Renal cortical epithelial cell (primary cell): ENCODE data around the gene RWDD1. TPM values are rescaled to one million over a fixed set of nuclear protein-coding genes. Genes with fewer than 3 reads are reported as not detected.

Experiments used
- DNase-seq: peaks from one replicate; pipeline ENCODE4 v3.0.0-alpha.2; 2011; ENCODE audit warnings: low read depth
- total RNA-seq: library from RNA; depleted of rRNA; stranded (reverse); fragments of >200 nt; gene quantifications from 2 replicates; pipeline ENCODE4 v1.2.3, GENCODE V29; 2014

RWDD1 gene
- 23.4 and 26.2 TPM in 2 replicates for total RNA-seq

- peak; percentile 96 for DNase-seq
These were observed at the start of gene RWDD1 for GRCh38 chr6:116570856-116571682. Gene RWDD1, plus strand, starts transcription at chr6:116571504. Its CDS starts 79 bp downstream, at chr6:116571583.

GRCh38 chr6:116522896-116523295, 48.4 kb upstream of the RWDD1 start:
- no peak for DNase-seq

- DNase-seq = no peak
These were observed 47.1 kb upstream of the RWDD1 start for GRCh38 chr6:116524236-116524635.

GRCh38 chr6:116528133-116528532, 43.2 kb upstream of the RWDD1 start:
- no peak for DNase-seq

GRCh38 chr6:116528780-116529179, 42.5 kb upstream of the RWDD1 start:
- DNase-seq = no peak

- DNase-seq = no peak
These were observed 41.6 kb upstream of the RWDD1 start for GRCh38 chr6:116529466-116530290.

GRCh38 chr6:116530436-116530835, 40.9 kb upstream of the RWDD1 start:
- DNase-seq = peak; percentile 61

- DNase-seq = peak; percentile 77
These were observed 39.4 kb upstream of the RWDD1 start for GRCh38 chr6:116531675-116532570.

- DNase-seq = no peak
These were observed 37.9 kb upstream of the RWDD1 start for GRCh38 chr6:116533233-116533957.

- no peak for DNase-seq
These were observed 36.2 kb upstream of the RWDD1 start for GRCh38 chr6:116535109-116535508.

- peak; percentile 76 for DNase-seq
These were observed 35.1 kb upstream of the RWDD1 start for GRCh38 chr6:116536216-116536621.

GRCh38 chr6:116542426-116542825, 28.9 kb upstream of the RWDD1 start:
- no peak for DNase-seq

- no peak for DNase-seq
These were observed 28.2 kb upstream of the RWDD1 start for GRCh38 chr6:116543149-116543548.

- no peak for DNase-seq
These were observed 25.7 kb upstream of the RWDD1 start, which contains the start of gene TRAPPC3L for GRCh38 chr6:116545651-116546050. Gene TRAPPC3L, minus strand, starts transcription at chr6:116545684. Its CDS starts 170 bp downstream, at chr6:116545514.

GRCh38 chr6:116547358-116547757, 23.9 kb upstream of the RWDD1 start:
- no peak for DNase-seq

- DNase-seq = no peak
These were observed 20.5 kb upstream of the RWDD1 start for GRCh38 chr6:116550796-116551195.

GRCh38 chr6:116553451-116553850, 17.9 kb upstream of the RWDD1 start, which contains the start of gene CALHM4:
Gene CALHM4, plus strand, starts transcription at chr6:116553751. Its CDS starts 43 bp downstream, at chr6:116553794.
- no peak for DNase-seq

- peak; percentile 72 for DNase-seq
These were observed 15.2 kb upstream of the RWDD1 start for GRCh38 chr6:116556065-116556464.

GRCh38 chr6:116556814-116557415, 14.4 kb upstream of the RWDD1 start:
- no peak for DNase-seq

GRCh38 chr6:116557893-116558292, 13.4 kb upstream of the RWDD1 start:
- DNase-seq = peak; percentile 97
